Cardiac fibroblast (primary cell): ENCODE data around the gene ZFYVE9.
A peak's percentile ranks its signal among the peaks of the same experiment; 100 is the strongest.
"Not testable (repeated sequence)": the region's sequence is repeated elsewhere in the genome, so short reads cannot be mapped to it uniquely, and the experiment has no call there.

ENCODE experiments used
- DNase-seq, 2 donors: peaks; one replicate each; pipeline versions ENCODE4 v3.0.0 to v3.0.0-alpha.2; 2010; ENCODE audit warnings: low read depth in 2 of 2
- H3K4me3 ChIP-seq, 2 donors: replicated peaks in 1 of 2; 1 replicate in 1 of 2; 2 replicates in 1 of 2; pipeline ENCODE4 v1.5.1; 2011; ENCODE audit warnings: low read depth in 2 of 2, low read length in 2 of 2, mild to moderate bottlenecking in 2 of 2, moderate library complexity in 1 of 2
- TF ChIP-seq, protein P1 (sequence below): IDR thresholded peaks from one replicate; pipeline ENCODE4 v1.5.1; 2011; ENCODE audit warnings: low read depth, mild to moderate bottlenecking, low read length, inconsistent platforms

The ZFYVE9 gene

DNA sequence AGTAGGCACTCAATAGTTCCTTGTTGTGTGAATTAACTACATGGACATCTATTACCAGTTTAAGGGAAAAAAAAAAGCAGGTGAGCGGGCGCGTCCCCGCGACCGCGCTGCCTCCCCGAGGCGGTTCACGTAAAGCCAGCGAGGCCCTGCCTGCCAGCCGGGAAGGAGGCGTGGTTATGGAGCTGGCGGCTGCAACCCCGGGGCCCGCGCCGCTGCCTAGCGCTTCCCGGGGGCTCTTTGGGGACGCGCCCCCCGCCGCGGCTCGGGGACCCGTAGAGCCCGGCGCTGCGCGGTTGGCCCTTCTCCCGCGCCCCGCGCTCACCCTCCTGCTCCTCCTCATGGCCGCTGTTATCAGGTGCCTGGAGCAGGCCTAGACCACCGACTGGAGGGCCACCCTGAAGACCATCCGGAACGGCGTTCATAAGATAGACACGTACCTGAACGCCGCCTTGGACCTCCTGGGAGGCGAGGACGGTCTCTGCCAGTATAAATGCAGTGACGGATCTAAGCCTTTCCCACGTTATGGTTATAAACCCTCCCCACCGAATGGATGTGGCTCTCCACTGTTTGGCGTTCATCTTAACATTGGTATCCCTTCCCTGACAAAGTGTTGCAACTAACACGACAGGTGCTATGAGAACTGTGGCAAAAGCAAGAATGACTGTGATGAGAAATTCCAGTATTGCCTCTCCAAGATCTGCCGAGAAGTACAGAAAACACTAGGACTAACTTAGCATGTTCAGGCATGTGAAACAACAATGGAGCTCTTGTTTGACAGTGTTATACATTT is 226.7 kb downstream of the ZFYVE9 start:
- peak; percentile 38 to 48 for DNase-seq
- TF ChIP-seq, protein P1, sequence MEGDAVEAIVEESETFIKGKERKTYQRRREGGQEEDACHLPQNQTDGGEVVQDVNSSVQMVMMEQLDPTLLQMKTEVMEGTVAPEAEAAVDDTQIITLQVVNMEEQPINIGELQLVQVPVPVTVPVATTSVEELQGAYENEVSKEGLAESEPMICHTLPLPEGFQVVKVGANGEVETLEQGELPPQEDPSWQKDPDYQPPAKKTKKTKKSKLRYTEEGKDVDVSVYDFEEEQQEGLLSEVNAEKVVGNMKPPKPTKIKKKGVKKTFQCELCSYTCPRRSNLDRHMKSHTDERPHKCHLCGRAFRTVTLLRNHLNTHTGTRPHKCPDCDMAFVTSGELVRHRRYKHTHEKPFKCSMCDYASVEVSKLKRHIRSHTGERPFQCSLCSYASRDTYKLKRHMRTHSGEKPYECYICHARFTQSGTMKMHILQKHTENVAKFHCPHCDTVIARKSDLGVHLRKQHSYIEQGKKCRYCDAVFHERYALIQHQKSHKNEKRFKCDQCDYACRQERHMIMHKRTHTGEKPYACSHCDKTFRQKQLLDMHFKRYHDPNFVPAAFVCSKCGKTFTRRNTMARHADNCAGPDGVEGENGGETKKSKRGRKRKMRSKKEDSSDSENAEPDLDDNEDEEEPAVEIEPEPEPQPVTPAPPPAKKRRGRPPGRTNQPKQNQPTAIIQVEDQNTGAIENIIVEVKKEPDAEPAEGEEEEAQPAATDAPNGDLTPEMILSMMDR = peak; percentile 22
- H3K4me3 ChIP-seq = peak overlapping the region; percentile 27 to 44

DNA sequence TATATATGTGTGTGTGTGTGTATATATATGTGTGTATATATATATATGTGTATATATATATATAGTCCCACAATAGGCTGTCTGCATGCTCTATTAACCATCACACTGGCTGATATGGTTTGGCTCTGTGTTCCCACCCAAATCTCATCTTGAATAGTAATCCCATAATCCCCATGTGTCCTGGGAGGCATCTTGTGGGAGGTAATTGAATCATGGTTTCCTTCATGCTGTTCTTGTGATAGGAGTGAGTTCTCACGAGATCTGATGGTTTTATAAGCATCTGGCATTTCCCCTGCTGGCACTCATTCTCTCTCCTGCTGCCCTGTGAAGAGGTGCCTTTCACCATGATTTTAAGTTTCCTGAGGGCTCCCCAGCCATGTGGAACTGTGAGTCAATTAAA is 228.0 kb downstream of the ZFYVE9 start:
- DNase-seq = not testable (repeated sequence)

DNA sequence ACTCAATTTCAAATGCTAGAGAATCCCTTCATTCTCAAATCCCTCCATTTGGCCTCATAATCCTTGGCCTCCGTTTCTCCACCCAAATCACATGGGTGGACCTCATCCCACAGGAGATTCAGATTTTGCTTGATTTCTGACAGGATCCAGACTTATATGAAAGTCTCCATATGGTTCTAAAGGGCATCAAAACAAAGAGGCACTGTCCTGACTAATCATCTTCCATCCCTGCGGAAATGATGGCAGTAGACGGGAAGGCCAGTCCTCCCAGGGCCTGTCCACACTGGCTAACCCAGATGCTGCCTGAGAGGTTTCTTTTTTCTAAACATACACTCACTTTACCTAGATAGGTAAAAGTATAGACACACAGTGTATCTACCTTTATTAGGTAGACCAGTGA is 243.5 kb downstream of the ZFYVE9 start:
- TF ChIP-seq, protein P1 = no peak
- no peak overlapping the region for H3K4me3 ChIP-seq
- DNase-seq = no peak

More for the DNA sequence above, 228.0 kb downstream of the ZFYVE9 start:
- not testable (repeated sequence) for H3K4me3 ChIP-seq

DNA sequence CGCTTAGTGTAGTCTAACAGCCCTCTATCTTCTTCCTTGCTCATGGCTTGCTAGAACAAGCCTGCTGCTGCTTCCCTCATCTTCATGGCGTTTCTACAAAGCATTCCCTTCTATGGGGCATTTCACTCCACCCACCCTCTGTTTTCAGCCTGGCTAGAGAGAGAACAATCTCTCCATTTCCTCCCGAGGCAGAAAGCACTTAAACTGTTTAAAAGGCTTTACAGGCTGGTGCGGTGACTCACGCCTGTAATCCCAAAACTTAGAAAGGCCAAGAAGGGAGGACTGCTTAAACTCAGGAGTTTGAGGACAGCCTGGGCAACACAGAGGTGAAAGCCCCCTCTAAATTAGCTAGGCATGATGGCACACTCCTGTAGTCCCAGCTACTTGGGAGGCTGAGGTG is 244.6 kb downstream of the ZFYVE9 start:
- TF ChIP-seq, protein P1 = no peak
- no peak for DNase-seq

DNA sequence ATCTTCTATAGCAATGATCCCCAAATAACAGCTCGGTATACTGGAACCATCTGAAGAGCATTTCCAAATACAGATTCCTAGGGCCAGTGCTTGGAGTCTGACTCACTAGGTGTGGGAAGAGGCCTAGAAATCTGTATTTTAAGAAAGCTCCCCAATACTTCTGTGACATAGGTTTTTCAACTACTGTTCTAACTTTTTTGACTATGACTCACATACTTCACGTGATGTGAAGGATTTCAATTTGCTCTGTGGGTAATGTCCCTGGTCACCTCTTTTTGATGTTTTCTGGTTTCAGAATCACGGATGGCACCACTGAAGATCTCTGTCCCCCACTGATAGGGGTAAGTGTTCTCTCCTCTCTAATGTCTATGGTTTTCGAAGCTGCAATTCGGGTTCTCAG is 251.3 kb downstream of the ZFYVE9 start:
- TF ChIP-seq, protein P1 = no peak
- no peak overlapping the region for H3K4me3 ChIP-seq
- DNase-seq = no peak

More for the DNA sequence above, 244.6 kb downstream of the ZFYVE9 start:
- no peak overlapping the region for H3K4me3 ChIP-seq
